SU-DHL-6 (cell line): ENCODE measurements around the gene GPD1.

Source experiments
- EZH2phosphoT487 ChIP-seq: fragments of 200-600 bp; sonication (generic), shearing (Covaris generic); conservative IDR thresholded peaks from 2 replicates; pipeline ENCODE4 v1.6.1; 2018; ENCODE audit warnings: mild to moderate bottlenecking, antibody characterized with exemption, low read length, moderate library complexity, mixed read lengths
- TF ChIP-seq, protein P1 (sequence below): fragments of 200-600 bp; sonication (generic); IDR thresholded peaks from one replicate; pipeline ENCODE4 v1.5.1; 2017; ENCODE audit warnings: antibody characterized with exemption, mild to moderate bottlenecking, low read length, moderate library complexity; ENCODE audit not compliant: insufficient read depth, poor library complexity, severe bottlenecking

DNA sequence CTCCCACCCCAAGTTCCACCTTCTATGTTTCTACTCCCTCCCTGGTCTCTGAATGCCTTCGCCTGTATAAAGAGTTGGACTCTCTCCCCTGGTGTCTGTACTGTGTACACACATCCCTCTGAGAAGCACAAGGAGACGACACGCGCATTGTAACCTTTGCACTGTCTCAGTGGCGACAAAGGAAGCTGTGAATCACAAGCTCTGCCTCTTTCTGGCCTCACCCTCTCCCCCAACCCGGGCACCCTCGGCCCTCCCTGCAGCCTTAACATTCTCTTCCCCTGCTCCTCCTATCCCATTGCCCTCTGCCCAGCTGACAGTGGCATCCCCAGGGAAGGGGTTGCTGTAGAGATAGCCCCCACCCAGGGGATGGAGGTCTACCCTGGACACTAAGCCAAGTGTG lies 21.2 kb upstream of the GPD1 start:
- TF ChIP-seq, protein P1, sequence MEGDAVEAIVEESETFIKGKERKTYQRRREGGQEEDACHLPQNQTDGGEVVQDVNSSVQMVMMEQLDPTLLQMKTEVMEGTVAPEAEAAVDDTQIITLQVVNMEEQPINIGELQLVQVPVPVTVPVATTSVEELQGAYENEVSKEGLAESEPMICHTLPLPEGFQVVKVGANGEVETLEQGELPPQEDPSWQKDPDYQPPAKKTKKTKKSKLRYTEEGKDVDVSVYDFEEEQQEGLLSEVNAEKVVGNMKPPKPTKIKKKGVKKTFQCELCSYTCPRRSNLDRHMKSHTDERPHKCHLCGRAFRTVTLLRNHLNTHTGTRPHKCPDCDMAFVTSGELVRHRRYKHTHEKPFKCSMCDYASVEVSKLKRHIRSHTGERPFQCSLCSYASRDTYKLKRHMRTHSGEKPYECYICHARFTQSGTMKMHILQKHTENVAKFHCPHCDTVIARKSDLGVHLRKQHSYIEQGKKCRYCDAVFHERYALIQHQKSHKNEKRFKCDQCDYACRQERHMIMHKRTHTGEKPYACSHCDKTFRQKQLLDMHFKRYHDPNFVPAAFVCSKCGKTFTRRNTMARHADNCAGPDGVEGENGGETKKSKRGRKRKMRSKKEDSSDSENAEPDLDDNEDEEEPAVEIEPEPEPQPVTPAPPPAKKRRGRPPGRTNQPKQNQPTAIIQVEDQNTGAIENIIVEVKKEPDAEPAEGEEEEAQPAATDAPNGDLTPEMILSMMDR, result no peak
- TF ChIP-seq EZH2phosphoT487, result no peak
